Prostate gland (tissue), 2 donors: Measurements from ENCODE around the gene LOXHD1. TPM values are rescaled to one million over a fixed set of nuclear protein-coding genes. Genes with fewer than 3 reads are reported as not detected.

ENCODE experiments used
- DNase-seq: peaks from one replicate; pipeline ENCODE4 v3.0.0-alpha.2; 2019; ENCODE audit warnings: low spot score
- H3K27ac ChIP-seq, 2 donors: fragments of 200-600 bp; sonication (generic); 2 replicates each; pipeline ENCODE4 v1.5.1; 2017 to 2019
- H3K27me3 ChIP-seq: fragments of 200-600 bp; sonication (generic); replicated peaks from 2 replicates; pipeline ENCODE4 v1.5.1; 2019; ENCODE audit not compliant: insufficient read depth
- H3K36me3 ChIP-seq, 2 donors: fragments of 200-600 bp; sonication (generic); 1 replicate in 1 of 2; 2 replicates in 1 of 2; pipeline versions ENCODE4 v1.5.1 to v1.8.1; 2017 to 2019
- H3K4me1 ChIP-seq: fragments of 200-600 bp; sonication (generic); replicated peaks from 2 replicates; pipeline ENCODE4 v1.5.1; 2019
- H3K4me3 ChIP-seq, 2 donors: fragments of 200-600 bp; sonication (generic); 2 replicates each; pipeline ENCODE4 v1.5.1; 2017 to 2019
- H3K9me3 ChIP-seq: fragments of 200-600 bp; sonication (generic); 2 replicates; pipeline ENCODE4 v1.5.1; 2017
- POLR2A ChIP-seq: fragments of 450-650 bp; IDR thresholded peaks from one replicate; pipeline ENCODE4 v1.6.1; 2016; ENCODE audit warnings: antibody characterized with exemption, mild to moderate bottlenecking
- POLR2AphosphoS5 ChIP-seq: sonication (generic); formaldehyde crosslinking; IDR thresholded peaks from one replicate; pipeline ENCODE4 v1.6.1; 2017; ENCODE audit warnings: antibody characterized with exemption
- WGBS: methylation state at CpG from one replicate; pipeline ENCODE4 v1.1.5; 2018; 5-methylcytosine and 5-hydroxymethylcytosine counted together
- intact Hi-C: fragments of 100-400 bp; cut with DNase I; formaldehyde crosslinking; loops from one replicate; pipeline ENCODE4 v1.14.2; 2022
- total RNA-seq, 2 donors: library from RNA; depleted of rRNA; stranded (reverse); fragments of >200 nt; gene quantifications; one replicate each; pipeline ENCODE4 v1.1.0, GENCODE V29; 2016
- TF ChIP-seq, protein P1 (sequence below), 4 experiments: fragments of 200-600 bp in 2 of 4; fragments of 450-650 bp in 2 of 4; sonication (generic) in 2 of 4; IDR thresholded peaks; 1 replicate in 3 of 4; 2 replicates in 1 of 4; pipeline ENCODE4 v1.5.1; 2016 to 2019; ENCODE audit warnings: antibody characterized with exemption in 4 of 4, mild to moderate bottlenecking in 2 of 4, moderate library complexity in 2 of 4

The LOXHD1 gene
- total RNA-seq, 2 donors from 2014 or later: 1.4 TPM; not detected in 1

DNA sequence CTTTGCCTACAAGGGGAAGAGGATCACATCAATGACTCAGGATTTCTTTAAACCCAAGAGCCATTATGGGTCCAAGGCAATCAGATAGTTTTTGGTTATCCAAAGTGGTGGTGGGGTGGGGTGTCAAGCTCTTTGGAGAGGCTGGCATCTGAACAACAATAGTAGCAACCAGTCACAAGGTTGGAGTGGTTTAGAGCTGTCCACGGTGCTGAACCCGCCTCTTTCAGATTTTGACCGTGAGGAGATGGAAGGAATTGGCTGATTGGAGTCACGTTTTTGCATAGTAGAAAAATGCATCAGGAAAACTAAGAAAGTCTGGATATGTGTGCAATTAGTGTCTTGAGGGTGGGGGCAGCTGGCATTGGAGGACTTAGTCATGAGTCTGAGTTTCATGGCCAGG lies 159.9 kb downstream of the LOXHD1 start:
- Histone ChIP-seq H3K27ac (no peak overlapping the region), H3K27me3 (peaks cover 3% of the 10 kb centered on the region), H3K36me3 (no peaks in the 10 kb centered on the region), H3K4me1 (no peaks in the 10 kb centered on the region), H3K9me3 (no peaks in the 10 kb centered on the region), H3K4me3 (no peak overlapping the region)
- 1% methylated on average over 4 of the region's 4 CpGs for WGBS
- DNase-seq: no peak
- intact Hi-C loops: no loop called here
- TF ChIP-seq, protein P1, sequence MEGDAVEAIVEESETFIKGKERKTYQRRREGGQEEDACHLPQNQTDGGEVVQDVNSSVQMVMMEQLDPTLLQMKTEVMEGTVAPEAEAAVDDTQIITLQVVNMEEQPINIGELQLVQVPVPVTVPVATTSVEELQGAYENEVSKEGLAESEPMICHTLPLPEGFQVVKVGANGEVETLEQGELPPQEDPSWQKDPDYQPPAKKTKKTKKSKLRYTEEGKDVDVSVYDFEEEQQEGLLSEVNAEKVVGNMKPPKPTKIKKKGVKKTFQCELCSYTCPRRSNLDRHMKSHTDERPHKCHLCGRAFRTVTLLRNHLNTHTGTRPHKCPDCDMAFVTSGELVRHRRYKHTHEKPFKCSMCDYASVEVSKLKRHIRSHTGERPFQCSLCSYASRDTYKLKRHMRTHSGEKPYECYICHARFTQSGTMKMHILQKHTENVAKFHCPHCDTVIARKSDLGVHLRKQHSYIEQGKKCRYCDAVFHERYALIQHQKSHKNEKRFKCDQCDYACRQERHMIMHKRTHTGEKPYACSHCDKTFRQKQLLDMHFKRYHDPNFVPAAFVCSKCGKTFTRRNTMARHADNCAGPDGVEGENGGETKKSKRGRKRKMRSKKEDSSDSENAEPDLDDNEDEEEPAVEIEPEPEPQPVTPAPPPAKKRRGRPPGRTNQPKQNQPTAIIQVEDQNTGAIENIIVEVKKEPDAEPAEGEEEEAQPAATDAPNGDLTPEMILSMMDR (IDR thresholded peaks at IDR 0.05): no peak
- TF ChIP-seq POLR2AphosphoS5 (no peak), POLR2A (no peak)

DNA sequence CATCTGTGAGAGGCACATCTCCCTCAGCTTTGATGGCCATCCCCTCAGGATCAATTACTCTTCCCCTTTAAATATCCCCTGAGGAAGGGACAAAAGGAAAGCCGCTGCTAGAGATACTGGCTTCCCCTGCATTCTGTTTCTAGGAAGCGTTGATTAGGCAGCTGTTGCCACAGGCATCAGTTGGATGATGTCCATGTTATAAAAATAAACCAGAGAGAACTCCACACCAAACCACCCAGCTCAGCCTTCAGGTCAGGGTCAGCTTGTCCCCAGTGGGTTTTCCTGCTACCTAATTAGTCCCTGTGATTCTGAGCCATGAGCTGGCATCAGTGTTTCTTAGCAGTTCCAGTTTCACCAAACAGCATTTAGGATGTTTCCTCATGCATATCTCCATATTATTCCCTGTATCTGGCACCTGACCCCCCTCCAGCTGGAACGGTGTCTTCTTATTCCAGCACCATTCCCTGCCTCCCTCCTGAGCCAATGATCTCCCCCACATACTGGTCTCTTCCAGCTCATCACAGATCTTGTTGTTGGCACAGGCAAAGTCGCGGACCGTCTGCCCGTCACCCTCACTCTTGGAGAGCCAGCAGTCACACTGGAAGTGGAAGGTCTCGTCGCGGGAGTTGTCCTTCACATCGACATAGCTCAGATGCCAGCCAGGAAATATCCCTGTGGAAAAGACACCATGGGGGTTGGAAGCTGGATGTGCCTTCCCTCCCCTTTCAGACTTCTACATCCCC lies 168.4 kb downstream of the LOXHD1 start:
- no peaks in the 10 kb centered on the region for H3K9me3 ChIP-seq
- WGBS: 80% methylated on average over 11 of the region's 11 CpGs
- intact Hi-C loops: loop anchor here (10.0 kb wide), 1 partner anchor 314 kb away; a partner anchor contains a TSS
- no peaks in the 10 kb centered on the region for H3K36me3 ChIP-seq
- peaks cover 3% of the 10 kb centered on the region for H3K27me3 ChIP-seq
- TF ChIP-seq POLR2AphosphoS5 (no peak), POLR2A (no peak)
- TF ChIP-seq, protein P1 (IDR thresholded peaks at IDR 0.05): no peak
- no peak overlapping the region for H3K27ac ChIP-seq
- DNase-seq: no peak
- H3K4me1 ChIP-seq: no peaks in the 10 kb centered on the region
- no peak overlapping the region for H3K4me3 ChIP-seq

DNA sequence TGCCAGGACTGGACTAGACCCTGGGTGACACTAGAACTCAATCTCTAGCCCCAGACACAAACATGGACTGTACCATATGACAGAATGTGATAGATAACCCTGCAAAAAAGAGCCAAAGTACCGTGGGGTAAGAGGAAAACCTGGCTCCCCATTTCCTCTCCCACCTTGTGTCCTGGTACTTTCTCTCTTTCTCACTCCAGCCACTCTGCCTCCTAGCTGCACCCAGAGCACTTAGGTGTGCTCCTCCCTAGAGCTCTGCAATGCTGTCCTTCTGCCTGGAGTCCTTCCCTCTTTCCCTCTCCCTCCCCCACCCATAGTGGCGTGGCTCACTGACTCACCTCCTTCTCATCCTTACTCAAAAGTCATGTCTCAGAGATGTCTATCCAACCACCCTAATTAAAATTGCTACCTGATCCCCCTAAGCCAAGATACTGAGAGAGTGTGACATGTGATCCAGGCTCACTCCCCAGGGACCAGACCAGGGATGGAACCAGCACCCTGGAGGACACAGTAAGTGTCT lies 171.3 kb downstream of the LOXHD1 start:
- Histone ChIP-seq H3K36me3 (no peaks in the 10 kb centered on the region), H3K27ac (no peak overlapping the region), H3K4me1 (no peaks in the 10 kb centered on the region), H3K27me3 (peaks cover 3% of the 10 kb centered on the region), H3K9me3 (no peaks in the 10 kb centered on the region), H3K4me3 (no peak overlapping the region)
- intact Hi-C loops: loop anchor here (10.0 kb wide), 1 partner anchor 311 kb away; a partner anchor contains a TSS
- TF ChIP-seq, protein P1 (IDR thresholded peaks at IDR 0.05): no peak
- TF ChIP-seq POLR2A (no peak), POLR2AphosphoS5 (no peak)
- 55% methylated on average over 2 of the region's 2 CpGs for WGBS
- DNase-seq: no peak

DNA sequence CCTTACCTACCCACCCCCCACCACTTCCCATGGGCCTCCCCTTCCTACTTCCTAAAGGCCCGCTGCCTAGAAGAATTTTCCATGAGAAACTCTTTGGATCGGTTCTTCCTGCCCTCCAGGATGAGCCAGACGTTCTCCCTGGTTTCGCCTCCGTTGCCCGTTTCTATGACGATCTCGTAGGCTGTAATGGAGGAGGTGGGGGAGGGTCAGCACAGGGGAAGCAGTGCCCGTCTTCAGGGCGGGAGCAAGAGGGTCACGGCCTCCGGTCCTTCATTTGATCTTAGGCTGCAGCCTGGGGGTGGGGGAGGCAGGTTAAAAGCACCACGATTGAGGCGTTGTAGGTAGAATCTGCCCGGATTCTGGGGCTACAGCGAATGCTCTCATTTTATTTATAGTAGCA lies 172.0 kb downstream of the LOXHD1 start:
- H3K4me1 ChIP-seq: no peaks in the 10 kb centered on the region
- no peaks in the 10 kb centered on the region for H3K36me3 ChIP-seq
- DNase-seq: no peak
- TF ChIP-seq POLR2A (no peak), POLR2AphosphoS5 (no peak)
- TF ChIP-seq, protein P1 (IDR thresholded peaks at IDR 0.05): no peak
- peaks cover 3% of the 10 kb centered on the region for H3K27me3 ChIP-seq
- no peaks in the 10 kb centered on the region for H3K9me3 ChIP-seq
- intact Hi-C loops: loop anchor here (10.0 kb wide), 1 partner anchor 310 kb away; a partner anchor contains a TSS
- H3K4me3 ChIP-seq: no peak overlapping the region
- WGBS: 39% methylated on average over 16 of the region's 16 CpGs
- H3K27ac ChIP-seq: no peak overlapping the region
